ENCODE data around the gene RUBCN.

- TF ChIP-seq POLR2A (IDR thresholded peaks at IDR 0.05; ENCODE audit: low read length) (no peak), GATA1 (IDR thresholded peaks at IDR 0.05; ENCODE audit: low read depth, low read length) (no peak)
These were observed 9.5 kb upstream of the RUBCN start for GRCh38 chr3:197746209-197746608.
